ENCODE measurements around the gene ITPR2. TPM values are rescaled to one million over a fixed set of nuclear protein-coding genes. Genes with fewer than 3 reads are reported as not detected.

ITPR2 gene
- total RNA-seq, 4 donors from 2014 or later = 32.6 to 87.5 (median 51.9) TPM

DNA sequence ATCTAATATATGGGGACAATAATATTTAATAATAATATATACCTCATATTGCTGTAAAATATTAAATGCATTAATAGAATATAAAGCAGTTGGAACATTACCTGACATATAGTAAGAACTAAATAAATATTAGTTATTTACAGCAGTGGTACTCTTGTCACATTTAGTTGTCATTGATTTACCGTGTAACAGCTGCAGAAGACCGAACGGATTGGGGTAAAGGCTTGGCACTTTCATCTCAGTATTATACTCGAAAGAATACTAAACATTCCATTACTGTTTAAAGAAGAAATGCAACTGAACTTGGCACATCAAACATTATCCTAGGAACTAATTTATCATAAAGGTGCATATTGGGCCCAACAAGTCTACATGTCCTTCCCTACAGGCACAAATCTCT lies 61.1 kb downstream of the ITPR2 start:
- Histone ChIP-seq H3K36me3 (no peaks in the 10 kb centered on the region), H3K4me1 (peaks cover 0 to 17% (median 0%) of the 10 kb centered on the region in 4 donors), H3K27ac (no peak overlapping the region), H3K27me3 (no peaks in the 10 kb centered on the region), H3K9me3 (peaks cover 0 to under 1% (median 0%) of the 10 kb centered on the region in 4 donors), H3K4me3 (no peak overlapping the region)
- DNase-seq = no peak
- TF ChIP-seq, protein P1, sequence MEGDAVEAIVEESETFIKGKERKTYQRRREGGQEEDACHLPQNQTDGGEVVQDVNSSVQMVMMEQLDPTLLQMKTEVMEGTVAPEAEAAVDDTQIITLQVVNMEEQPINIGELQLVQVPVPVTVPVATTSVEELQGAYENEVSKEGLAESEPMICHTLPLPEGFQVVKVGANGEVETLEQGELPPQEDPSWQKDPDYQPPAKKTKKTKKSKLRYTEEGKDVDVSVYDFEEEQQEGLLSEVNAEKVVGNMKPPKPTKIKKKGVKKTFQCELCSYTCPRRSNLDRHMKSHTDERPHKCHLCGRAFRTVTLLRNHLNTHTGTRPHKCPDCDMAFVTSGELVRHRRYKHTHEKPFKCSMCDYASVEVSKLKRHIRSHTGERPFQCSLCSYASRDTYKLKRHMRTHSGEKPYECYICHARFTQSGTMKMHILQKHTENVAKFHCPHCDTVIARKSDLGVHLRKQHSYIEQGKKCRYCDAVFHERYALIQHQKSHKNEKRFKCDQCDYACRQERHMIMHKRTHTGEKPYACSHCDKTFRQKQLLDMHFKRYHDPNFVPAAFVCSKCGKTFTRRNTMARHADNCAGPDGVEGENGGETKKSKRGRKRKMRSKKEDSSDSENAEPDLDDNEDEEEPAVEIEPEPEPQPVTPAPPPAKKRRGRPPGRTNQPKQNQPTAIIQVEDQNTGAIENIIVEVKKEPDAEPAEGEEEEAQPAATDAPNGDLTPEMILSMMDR (IDR thresholded peaks at IDR 0.05) = no peak
- no peak for TF ChIP-seq POLR2A (IDR thresholded peaks at IDR 0.05)

DNA sequence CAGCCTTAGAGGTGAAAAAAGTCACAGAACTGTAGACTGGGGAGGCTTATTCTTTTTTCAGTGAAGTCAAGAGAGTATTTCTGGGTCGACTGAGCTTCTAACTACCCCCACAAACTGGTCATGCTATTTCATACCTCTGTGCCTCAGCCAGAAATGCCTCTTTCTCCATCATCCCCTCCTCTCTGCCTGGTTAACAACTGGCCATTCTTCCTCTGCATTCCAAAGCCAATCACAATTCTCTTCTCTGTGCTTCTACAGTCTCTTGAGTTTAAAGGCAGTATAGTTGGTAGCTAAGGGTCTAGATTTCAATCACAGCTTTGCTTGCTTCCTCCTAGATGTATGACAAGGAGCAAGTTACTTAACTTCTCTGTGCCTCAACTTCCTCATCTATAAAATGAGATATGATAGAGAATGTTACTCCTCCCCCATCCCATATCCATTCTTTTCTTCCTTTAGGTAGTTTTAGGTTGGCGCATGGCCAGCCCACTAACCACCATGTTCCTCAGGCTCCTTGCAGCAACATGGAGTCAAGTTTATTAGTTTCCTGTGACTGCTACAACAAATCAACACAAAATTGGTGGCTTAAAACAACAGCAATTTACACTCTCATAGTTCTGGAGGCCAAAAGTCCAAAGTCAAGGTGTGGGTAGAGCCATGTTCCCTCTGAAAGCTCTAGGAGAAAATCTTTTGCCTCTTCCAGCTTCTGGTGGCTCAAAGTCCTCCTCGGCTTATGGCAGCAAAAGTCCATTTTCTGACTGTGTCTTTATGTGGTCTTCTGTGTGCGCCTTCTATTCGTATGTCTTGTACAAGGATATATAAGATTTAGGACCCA lies 62.5 kb downstream of the ITPR2 start:
- H3K36me3 ChIP-seq = no peaks in the 10 kb centered on the region
- H3K27me3 ChIP-seq = no peaks in the 10 kb centered on the region
- no peaks in the 10 kb centered on the region for H3K9me3 ChIP-seq
- no peak overlapping the region for H3K27ac ChIP-seq
- no peak for DNase-seq
- TF ChIP-seq POLR2A (IDR thresholded peaks at IDR 0.05) = no peak
- TF ChIP-seq, protein P1 (IDR thresholded peaks at IDR 0.05) = no peak
- no peak overlapping the region for H3K4me3 ChIP-seq
- H3K4me1 ChIP-seq = peaks cover 0 to 17% (median 0%) of the 10 kb centered on the region in 4 donors

DNA sequence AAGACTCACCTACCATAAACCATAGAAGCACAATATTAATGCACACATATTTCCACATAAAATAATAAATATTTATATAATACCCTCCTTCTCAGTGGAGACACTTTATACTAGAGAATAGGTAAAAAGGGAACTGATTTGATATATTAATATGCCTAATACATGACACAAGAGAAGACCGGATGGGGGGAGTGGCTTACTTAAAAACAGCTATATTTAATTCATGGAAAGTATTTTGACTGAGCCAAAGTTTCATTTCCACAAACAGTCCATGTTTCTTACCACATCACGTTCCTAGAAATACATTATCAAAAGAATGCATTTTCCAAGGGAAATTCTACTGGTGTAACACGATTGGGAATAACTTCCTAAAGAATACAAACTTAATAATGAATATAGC lies 63.4 kb downstream of the ITPR2 start:
- no peaks in the 10 kb centered on the region for H3K36me3 ChIP-seq
- DNase-seq = no peak
- H3K4me3 ChIP-seq = no peak overlapping the region
- H3K27me3 ChIP-seq = no peaks in the 10 kb centered on the region
- H3K9me3 ChIP-seq = no peaks in the 10 kb centered on the region
- H3K27ac ChIP-seq = no peak overlapping the region
- TF ChIP-seq, protein P1 (IDR thresholded peaks at IDR 0.05) = no peak
- no peak for TF ChIP-seq POLR2A (IDR thresholded peaks at IDR 0.05)
- H3K4me1 ChIP-seq = peaks cover 0 to 17% (median 0%) of the 10 kb centered on the region in 4 donors

DNA sequence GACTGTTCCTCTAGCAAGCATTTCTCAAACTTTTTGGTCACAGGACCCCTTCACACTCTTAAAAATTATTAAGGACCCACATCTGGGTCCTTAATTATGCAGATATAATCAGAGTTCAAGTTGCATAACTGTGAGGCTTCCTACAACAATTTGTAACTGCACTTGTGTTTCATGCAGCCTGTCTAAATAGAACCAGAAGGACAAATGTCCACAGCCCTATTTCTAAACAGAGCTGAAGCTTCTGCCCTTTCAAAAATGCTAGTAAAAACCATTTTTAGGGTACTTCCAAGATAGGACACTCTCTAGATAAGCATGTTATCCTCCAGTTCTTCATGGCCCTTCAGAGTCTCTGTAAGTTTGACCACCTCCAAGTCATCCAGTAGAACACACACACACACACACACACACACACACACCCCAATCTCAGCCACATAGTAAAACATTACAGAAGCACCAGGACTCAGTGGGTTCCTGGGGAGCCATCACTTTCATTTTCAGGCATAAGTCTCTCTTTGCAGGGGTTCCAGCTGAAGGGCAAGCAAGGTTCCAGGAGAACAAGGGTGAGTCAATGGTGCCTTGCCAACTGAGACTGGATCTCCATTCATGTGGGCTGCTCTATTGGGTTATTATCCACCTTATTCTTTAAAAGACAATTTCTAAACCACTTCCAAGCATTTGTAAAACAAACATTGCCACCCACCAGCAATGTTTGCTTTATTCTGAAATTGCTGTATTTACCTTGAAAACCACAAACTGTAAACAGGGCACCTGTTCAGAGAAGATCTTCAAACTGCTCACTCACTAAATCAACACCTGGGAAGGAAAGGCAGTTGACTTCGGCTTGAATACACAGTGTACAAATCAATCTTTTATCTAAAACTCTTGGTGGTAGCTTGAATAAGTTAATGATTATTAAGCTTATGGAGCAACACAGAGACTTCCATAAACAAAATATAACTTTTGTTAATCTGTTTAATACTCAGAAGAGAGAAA lies 64.1 kb downstream of the ITPR2 start:
- Histone ChIP-seq H3K27me3 (no peaks in the 10 kb centered on the region), H3K4me1 (peaks cover 0 to 17% (median 0%) of the 10 kb centered on the region in 4 donors), H3K27ac (no peak overlapping the region), H3K9me3 (no peaks in the 10 kb centered on the region), H3K36me3 (no peaks in the 10 kb centered on the region), H3K4me3 (no peak overlapping the region)
- no peak for DNase-seq
- TF ChIP-seq, protein P1 (IDR thresholded peaks at IDR 0.05) = no peak
- TF ChIP-seq POLR2A (IDR thresholded peaks at IDR 0.05) = no peak

DNA sequence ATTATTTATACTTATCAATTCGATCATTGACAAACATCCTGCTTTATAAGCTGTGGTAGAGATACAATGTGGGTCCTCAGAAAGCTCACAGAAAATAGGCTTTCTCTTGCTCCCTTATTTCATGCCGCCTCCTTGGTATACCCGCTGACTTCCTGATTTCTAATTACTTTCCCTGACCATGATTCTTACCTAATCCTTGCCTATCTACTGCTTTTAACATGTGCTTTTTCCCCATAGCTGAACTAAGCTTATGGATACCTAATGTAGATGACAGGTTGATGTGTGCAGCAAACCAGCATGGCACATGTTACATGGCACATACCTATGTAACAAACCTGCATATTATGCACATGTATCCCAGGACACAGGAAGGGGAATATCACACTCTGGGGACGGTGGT lies 65.1 kb downstream of the ITPR2 start:
- Histone ChIP-seq H3K9me3 (no peaks in the 10 kb centered on the region), H3K27me3 (no peaks in the 10 kb centered on the region), H3K4me1 (peaks cover 0 to 12% (median 0%) of the 10 kb centered on the region in 4 donors), H3K27ac (no peak overlapping the region), H3K36me3 (no peaks in the 10 kb centered on the region), H3K4me3 (no peak overlapping the region)
- no peak for DNase-seq
- TF ChIP-seq POLR2A (IDR thresholded peaks at IDR 0.05) = no peak
- TF ChIP-seq, protein P1 (IDR thresholded peaks at IDR 0.05) = no peak

All from Peyer's patch (tissue), 4 donors.